GM10266 (cell line): Measurements from ENCODE around the gene NCK2.

Experiments
- DNase-seq: peaks from one replicate; pipeline ENCODE4 v3.0.0; 2012; ENCODE audit errors: extremely low spot score
- CTCF ChIP-seq: IDR thresholded peaks from 2 replicates; pipeline ENCODE4 v1.5.1; 2012; ENCODE audit warnings: mild to moderate bottlenecking, low read depth; ENCODE audit not compliant: control insufficient read depth, insufficient read depth; ENCODE audit errors: missing control alignments

The NCK2 gene

DNA sequence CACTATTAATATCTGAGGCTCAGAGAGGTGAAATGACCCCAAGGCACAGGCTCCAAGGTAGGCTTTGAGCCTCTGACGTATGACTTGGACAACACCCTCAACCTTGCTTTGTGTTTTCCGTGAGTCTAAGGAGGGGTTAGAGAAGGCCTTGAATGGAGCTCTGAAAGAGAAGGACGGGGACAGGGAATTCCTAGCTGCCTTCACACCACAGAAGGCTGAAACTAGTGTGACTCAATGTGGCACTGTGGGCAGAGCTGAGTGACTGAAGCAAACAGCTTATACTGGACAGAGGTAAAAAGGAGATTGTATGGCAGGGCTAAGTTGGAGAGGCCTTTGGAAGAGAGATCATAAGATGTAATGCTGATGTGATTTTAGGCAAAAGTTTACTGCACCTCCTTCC, 3.5 kb upstream of the NCK2 start:
- TF ChIP-seq CTCF = no peak
- no peak for DNase-seq

DNA sequence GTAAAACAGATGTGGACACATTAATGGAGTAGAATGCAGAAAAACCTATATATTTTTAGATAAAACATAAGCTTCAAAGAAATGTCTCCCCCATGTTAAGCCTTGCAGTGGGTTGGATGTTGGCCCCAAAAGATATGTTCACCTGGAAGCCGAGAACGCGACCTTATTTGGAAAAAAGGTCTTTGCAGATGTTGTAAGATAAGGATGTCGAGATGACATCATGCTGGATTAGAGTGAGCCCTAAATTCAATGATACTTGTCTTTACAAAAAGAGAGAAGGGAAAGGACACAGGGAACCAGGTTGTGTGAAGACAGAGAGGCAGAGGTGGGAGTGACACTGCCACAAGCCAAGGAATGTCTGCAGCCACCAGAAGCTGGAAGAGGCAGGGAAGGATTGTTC, 3.1 kb upstream of the NCK2 start:
- no peak for TF ChIP-seq CTCF
- DNase-seq = no peak

DNA sequence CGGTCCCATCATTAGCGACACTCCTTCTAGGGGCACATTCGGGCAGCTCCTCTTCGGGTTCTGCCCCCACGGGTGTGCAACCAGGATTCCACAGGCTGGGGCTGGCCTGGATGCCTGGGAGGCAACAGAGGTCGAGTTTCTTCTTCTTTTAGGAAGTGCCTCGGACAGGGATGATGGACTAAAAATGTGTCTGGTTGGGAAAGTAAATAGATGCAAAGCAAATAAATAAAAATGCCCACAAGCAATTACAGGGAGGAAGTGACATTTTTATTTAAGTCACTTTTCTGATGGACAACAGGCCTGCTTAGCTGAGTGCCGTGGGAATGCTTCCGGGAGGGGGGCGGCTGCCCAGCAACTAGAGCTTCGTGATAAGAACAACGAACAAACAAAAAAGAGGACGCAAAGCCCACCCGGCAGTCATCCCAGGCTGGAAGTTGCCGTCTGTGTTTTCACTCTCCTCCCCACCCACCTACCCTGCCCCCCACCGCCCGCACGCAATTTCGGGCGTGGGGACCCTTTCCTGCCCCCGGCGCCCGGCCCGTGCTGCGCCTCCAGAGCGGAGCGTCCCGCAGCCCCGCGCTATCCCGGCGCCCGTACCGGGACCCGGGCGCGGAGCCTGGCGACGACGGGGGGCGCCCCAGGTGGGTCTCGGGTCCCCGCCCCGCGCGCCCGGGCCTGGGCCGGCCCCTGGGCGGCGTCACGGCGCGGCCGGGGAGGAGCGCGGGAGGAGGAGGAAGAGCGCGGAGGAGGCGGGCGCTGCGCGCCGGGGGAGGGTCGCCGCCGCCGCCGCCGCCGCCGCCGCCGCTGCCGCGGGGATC, 412 bp upstream of the NCK2 start:
- peak; percentile 93 for DNase-seq
- TF ChIP-seq CTCF = peak; percentile 17

- DNase-seq = peak; percentile 79
- no peak for TF ChIP-seq CTCF
These were observed 1.7 kb downstream of the NCK2 start for GRCh38 chr2:105746177-105747080.

DNA sequence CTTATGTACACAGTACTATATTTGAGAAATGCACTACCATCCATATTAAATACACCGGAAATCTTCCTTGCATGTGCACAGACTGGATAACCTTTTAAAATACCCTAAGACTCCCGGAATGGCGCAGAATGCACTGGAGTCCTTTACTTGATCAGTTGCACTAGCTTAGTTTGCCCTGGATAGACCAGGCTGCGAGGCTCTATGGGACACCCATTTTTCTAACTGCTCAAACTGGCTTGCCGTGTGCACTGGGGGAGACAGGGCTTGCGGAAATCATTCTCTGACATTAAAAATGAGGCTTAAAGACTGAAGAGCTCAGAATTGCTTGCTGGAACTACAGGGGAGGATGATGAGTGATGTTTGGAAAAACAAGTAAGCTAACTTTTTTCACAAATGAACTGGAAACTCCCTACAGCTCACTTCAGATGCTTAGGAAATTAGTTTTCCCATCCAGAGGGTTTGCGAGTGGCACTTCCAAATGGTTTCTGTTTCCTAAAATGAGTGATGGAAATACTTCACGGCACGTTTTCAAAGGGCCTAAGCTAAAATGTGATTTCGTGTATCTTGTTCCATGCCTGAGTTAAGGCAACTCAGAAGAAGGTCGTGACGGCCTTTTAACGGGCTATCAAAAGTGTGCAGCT, 2.7 kb downstream of the NCK2 start:
- no peak for TF ChIP-seq CTCF
- DNase-seq = no peak

GRCh38 chr2:105747991-105748390, 3.3 kb downstream of the NCK2 start:
- TF ChIP-seq CTCF = no peak
- DNase-seq = no peak
